ENCODE results near the gene PRSS27. TPM values are rescaled to one million over a fixed set of nuclear protein-coding genes. Genes with fewer than 3 reads are reported as not detected.

Gene PRSS27
- total and polyA plus RNA-seq, 2 donors (not counting 1 experiment from before 2014, with no cell fraction given), result 2.1 to 2.4 TPM

DNA sequence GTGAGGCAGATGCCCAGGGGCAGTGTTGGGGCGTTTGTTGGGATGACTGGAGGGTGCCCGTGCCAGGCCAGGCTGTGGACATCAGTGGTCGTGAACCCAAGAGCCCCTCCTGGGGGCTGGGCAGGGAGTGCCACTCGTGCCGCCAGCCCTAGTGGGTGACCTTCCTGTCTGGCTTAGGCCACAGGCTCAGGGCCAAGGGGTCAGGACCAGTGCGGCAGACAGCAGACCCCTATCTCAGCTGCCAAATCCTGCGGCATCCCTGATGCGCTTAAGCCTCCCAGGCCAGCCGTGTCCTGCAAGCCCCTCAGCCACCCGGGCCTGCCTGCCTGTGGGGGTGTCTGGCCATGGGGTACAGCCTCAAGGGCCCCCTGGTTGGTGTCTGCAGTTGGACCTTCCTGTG lies 14.7 kb downstream of the PRSS27 start:
- POLR2A ChIA-PET, result no interaction called here
- H4K20me1 ChIP-seq (ENCODE audit: control insufficient read depth, insufficient read depth, low read length, poor library complexity, severe bottlenecking), result peaks cover 84% of the 10 kb centered on the region

GRCh38 chr16:2704983-2705275 lies 15.1 kb downstream of the PRSS27 start:
- WGBS (ENCODE audit: insufficient coverage), result 93% methylated on average over 6 of the region's 14 CpGs
- TF ChIP-seq CTCF (IDR thresholded peaks at IDR 0.05) (no peak), EZH2 (IDR thresholded peaks at IDR 0.05; ENCODE audit: borderline replicate concordance, insufficient read depth, low read depth, low read length, poor library complexity, severe bottlenecking) (no peak)
- Histone ChIP-seq H3K9ac (ENCODE audit: low read length) (no peak overlapping the region), H4K20me1 (ENCODE audit: control insufficient read depth, insufficient read depth, low read length, poor library complexity, severe bottlenecking) (peaks cover 87% of the 10 kb centered on the region), H3K27me3 (replicated peaks in 1 of 4; ENCODE audit: control extremely low read depth in 1 of 4, control insufficient read depth in 3 of 4, insufficient read depth in 4 of 4, low read length in 3 of 4) (no peaks in the 10 kb centered on the region), H3K36me3 (replicated peaks in 1 of 2; ENCODE audit: control extremely low read depth in 1 of 2, control insufficient read depth in 1 of 2, extremely low read depth in 1 of 2, insufficient read depth in 2 of 2, low read length in 1 of 2) (peaks cover 0 to 71% of the 10 kb centered on the region in 2 experiments), H3K4me2 (replicated peaks; ENCODE audit: low read depth, low read length, poor library complexity, severe bottlenecking) (no peak overlapping the region), H3K79me2 (ENCODE audit: control insufficient read depth, insufficient read depth, low read length) (peaks cover 28% of the 10 kb centered on the region), H2AFZ (ENCODE audit: insufficient read depth, low read depth, low read length, poor library complexity, severe bottlenecking) (no peak overlapping the region), H3K27ac (ENCODE audit: low read length in 2 of 2) (no peak overlapping the region), H3K4me3 (ENCODE audit: control extremely low read depth in 1 of 5, extremely low read depth in 1 of 5, insufficient read depth in 1 of 5, low read depth in 2 of 5, low read length in 4 of 5) (no peak overlapping the region), H3K4me1 (ENCODE audit: control insufficient read depth in 2 of 2, insufficient read depth in 2 of 2, low read length in 2 of 2) (no peaks in the 10 kb centered on the region), H3K9me3 (ENCODE audit: control extremely low read depth in 1 of 3, control insufficient read depth in 2 of 3, insufficient read depth in 1 of 3, low read length in 2 of 3) (no peaks in the 10 kb centered on the region)
- DNase-seq, result no peak
- no peak overlapping the region for H3K4me3 Mint-ChIP-seq
- no peaks in the 10 kb centered on the region for H3K27me3 Mint-ChIP-seq
- intact Hi-C loops (cut with micrococcal nuclease), result no loop called here
- no peaks in the 10 kb centered on the region for H3K4me1 Mint-ChIP-seq
- CTCF ChIA-PET, result no interaction called here
- POLR2A ChIA-PET, result no interaction called here
- no peak overlapping the region for H3K27ac Mint-ChIP-seq
- no peak for ATAC-seq (ENCODE audit: low read depth)
- no peaks in the 10 kb centered on the region for H3K9me3 Mint-ChIP-seq (ENCODE audit: insufficient read depth)

More for the DNA sequence above, 14.7 kb downstream of the PRSS27 start:
- Histone ChIP-seq H3K4me2 (replicated peaks; ENCODE audit: low read depth, low read length, poor library complexity, severe bottlenecking) (no peak overlapping the region), H3K27me3 (replicated peaks in 1 of 4; ENCODE audit: control extremely low read depth in 1 of 4, control insufficient read depth in 3 of 4, insufficient read depth in 4 of 4, low read length in 3 of 4) (no peaks in the 10 kb centered on the region), H3K9ac (ENCODE audit: low read length) (no peak overlapping the region), H3K27ac (ENCODE audit: low read length in 2 of 2) (no peak overlapping the region), H2AFZ (ENCODE audit: insufficient read depth, low read depth, low read length, poor library complexity, severe bottlenecking) (no peak overlapping the region), H3K4me1 (ENCODE audit: control insufficient read depth in 2 of 2, insufficient read depth in 2 of 2, low read length in 2 of 2) (no peaks in the 10 kb centered on the region), H3K4me3 (ENCODE audit: control extremely low read depth in 1 of 5, extremely low read depth in 1 of 5, insufficient read depth in 1 of 5, low read depth in 2 of 5, low read length in 4 of 5) (no peak overlapping the region), H3K9me3 (ENCODE audit: control extremely low read depth in 1 of 3, control insufficient read depth in 2 of 3, insufficient read depth in 1 of 3, low read length in 2 of 3) (no peaks in the 10 kb centered on the region), H3K79me2 (ENCODE audit: control insufficient read depth, insufficient read depth, low read length) (peaks cover 24% of the 10 kb centered on the region), H3K36me3 (replicated peaks in 1 of 2; ENCODE audit: control extremely low read depth in 1 of 2, control insufficient read depth in 1 of 2, extremely low read depth in 1 of 2, insufficient read depth in 2 of 2, low read length in 1 of 2) (peaks cover 0 to 67% of the 10 kb centered on the region in 2 experiments)
- no peak for DNase-seq
- H3K27me3 Mint-ChIP-seq, result no peaks in the 10 kb centered on the region
- TF ChIP-seq EZH2 (IDR thresholded peaks at IDR 0.05; ENCODE audit: borderline replicate concordance, insufficient read depth, low read depth, low read length, poor library complexity, severe bottlenecking) (no peak), CTCF (IDR thresholded peaks at IDR 0.05) (no peak)
- no peaks in the 10 kb centered on the region for H3K4me1 Mint-ChIP-seq
- ATAC-seq (ENCODE audit: low read depth), result no peak
- no peaks in the 10 kb centered on the region for H3K9me3 Mint-ChIP-seq (ENCODE audit: insufficient read depth)
- intact Hi-C loops (cut with micrococcal nuclease), result no loop called here
- 97% methylated on average over 10 of the region's 10 CpGs for WGBS (ENCODE audit: insufficient coverage)
- CTCF ChIA-PET, result no interaction called here
- H3K27ac Mint-ChIP-seq, result no peak overlapping the region
- H3K4me3 Mint-ChIP-seq, result no peak overlapping the region

Measured in B cell (primary cell).